Islet of Langerhans (tissue), 1 donor: ENCODE measurements around the gene NFIC.
A peak's percentile ranks its signal among the peaks of the same experiment; 100 is the strongest.
"Not testable (repeated sequence)": the region's sequence is repeated elsewhere in the genome, so short reads cannot be mapped to it uniquely, and the experiment has no call there.

ENCODE experiments used
- FAIRE-seq: peaks from one replicate; lab custom pipeline; 2011; peaks lifted over from hg19 to GRCh38; lab: Jason Lieb, UNC

The NFIC gene

GRCh38 chr19:3365836-3366752 lies at the start of gene NFIC:
TSS of gene NFIC (plus strand) at chr19:3366583. CDS start at chr19:3366637, 54 bp downstream.
- FAIRE-seq = no peak

- no peak for FAIRE-seq
Observed at GRCh38 chr19:3316659-3317207, 49.6 kb upstream of the NFIC start.

DNA sequence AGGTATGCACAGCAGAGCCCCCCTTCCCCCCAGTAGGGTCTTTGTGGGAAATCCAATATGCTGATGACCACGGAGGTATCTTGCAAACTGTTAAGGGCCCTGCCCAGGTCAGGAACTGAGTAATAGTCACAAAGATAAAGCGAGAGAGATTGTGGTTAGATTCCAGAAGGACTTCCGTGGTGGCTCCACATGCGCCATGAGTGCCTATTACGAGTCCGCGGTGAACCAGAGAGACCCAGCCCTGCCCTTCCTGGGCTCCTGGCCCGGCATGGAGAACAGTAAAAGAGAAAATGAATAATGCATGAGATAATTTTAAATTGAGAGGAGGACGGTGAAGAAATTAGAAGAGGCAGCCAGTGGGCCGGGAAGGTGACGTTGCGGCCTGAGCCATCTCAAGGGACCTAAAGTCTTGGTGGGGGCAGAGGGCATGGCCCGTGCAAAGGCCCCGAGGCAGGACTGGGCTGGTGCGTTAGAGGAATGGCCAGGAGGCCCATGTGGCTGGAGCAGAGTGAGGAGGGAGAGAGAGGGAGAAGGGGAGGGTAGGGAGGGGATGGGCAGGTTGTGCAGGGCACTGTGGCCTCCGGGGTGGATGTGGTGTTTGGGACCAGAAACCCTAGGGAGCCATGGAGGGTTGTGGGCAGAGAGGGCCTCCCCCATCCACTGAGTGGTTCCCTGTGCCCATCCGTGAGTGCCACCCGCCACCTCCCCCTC lies 46.6 kb upstream of the NFIC start:
- FAIRE-seq = no peak

GRCh38 chr19:3320354-3320670 lies 46.1 kb upstream of the NFIC start:
- no peak for FAIRE-seq

GRCh38 chr19:3320853-3321252 lies 45.5 kb upstream of the NFIC start:
- FAIRE-seq = no peak

- no peak for FAIRE-seq
Observed at GRCh38 chr19:3321696-3322095, 44.7 kb upstream of the NFIC start.

DNA sequence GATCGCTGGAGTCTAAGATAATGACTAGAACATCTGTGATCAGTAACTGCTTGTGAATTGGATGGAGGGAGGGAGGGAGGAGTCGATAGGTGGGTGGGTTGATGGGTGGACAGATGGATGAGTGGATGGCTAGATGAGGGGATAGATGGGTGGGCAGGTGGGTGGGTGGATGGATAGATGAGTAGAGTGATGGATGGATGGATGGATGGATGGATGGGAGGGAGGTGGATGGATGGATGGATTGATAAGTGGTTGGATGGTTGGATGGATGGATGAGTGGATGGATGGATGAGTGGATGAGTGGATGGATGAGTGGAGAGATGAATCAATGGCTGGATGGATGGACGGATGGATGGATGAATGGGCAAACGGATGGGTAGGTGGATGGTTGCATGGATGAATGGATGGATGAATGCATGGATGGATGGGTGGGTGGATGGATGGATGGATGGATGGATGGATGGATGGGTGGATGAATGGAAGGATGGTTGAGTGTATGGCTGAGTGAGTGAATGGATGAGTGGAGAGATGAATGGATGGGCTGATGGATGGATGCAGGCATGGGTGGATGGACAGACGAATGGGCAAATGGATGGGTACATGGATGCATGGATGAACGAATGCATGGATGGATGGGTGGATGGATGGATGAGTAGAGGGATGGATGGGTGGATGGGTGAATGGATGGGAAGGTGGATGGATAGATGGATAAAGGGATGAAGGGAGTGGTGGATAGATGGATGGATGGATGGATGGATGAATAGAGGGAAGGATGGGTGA lies 44.0 kb upstream of the NFIC start:
- FAIRE-seq = no peak

GRCh38 chr19:3323026-3323425 lies 43.4 kb upstream of the NFIC start:
- FAIRE-seq = no peak

GRCh38 chr19:3323658-3324057 lies 42.7 kb upstream of the NFIC start:
- no peak for FAIRE-seq

DNA sequence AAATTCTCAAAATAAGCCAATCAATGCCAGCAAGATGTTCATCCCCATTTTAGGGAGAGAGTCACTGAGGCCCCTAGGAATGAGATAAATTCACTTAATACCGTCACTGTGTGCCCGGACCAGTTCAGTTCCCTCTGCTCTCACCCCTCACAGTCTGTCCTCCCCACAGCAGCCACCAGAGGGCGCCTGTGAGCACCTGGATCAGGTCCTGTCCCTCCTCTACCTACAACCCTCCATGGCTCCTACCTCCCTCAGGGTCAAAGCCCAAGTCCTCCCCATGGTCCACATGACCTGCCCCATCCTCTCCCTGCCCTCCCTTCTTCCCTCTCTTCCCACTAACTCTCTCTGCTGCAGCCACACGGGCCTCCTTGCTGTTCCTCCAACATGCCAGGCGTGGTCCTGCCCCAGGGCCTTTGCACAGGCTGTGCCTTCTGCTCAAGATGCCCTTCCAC lies 42.0 kb upstream of the NFIC start:
- no peak for FAIRE-seq

DNA sequence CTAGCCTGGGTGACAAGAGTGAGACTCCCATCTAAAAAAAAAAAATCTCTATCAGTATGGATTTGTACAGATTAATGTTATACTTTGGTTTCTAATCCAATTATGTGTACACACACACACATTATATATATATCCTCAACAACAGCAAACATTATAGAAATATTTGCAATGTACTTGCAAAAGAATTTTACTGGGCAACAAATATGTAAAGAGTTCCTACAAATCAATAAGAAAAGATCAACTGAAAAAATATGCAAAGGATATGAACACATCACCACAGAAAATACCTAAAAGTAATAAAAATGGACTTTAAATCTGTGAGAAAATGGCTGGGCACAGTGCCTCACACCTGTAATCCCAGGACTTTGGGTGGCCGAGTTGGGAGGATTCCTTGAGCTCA lies 40.9 kb upstream of the NFIC start:
- FAIRE-seq = no peak

- no peak for FAIRE-seq
Observed at GRCh38 chr19:3328743-3329142, 37.6 kb upstream of the NFIC start.

DNA sequence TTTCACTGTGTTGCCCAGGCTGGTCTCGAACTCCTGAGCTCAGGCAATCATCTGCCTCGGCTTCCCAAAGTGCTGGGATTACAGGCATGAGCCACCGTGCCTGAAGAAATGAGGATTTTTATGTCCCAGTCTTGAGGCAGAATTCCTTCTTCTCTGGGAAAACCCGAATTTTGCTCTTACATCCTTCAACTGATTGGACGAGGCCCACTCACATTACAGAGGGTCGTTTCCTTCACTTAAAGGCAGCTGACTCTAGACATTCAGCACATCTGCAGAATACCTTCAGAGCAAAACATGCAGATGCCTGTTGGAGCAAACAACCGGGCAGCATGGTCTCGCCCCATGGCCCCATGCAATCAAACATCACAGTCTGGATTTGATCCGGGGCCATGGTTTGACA lies 36.3 kb upstream of the NFIC start:
- FAIRE-seq = no peak

GRCh38 chr19:3332232-3332631 lies 34.2 kb upstream of the NFIC start:
- not testable (repeated sequence) for FAIRE-seq

- FAIRE-seq = no peak
Observed at GRCh38 chr19:3333020-3333583, 33.3 kb upstream of the NFIC start.

- no peak for FAIRE-seq
Observed at GRCh38 chr19:3333662-3334061, 32.7 kb upstream of the NFIC start.

GRCh38 chr19:3334749-3335430 lies 31.5 kb upstream of the NFIC start:
- not testable (repeated sequence) for FAIRE-seq

DNA sequence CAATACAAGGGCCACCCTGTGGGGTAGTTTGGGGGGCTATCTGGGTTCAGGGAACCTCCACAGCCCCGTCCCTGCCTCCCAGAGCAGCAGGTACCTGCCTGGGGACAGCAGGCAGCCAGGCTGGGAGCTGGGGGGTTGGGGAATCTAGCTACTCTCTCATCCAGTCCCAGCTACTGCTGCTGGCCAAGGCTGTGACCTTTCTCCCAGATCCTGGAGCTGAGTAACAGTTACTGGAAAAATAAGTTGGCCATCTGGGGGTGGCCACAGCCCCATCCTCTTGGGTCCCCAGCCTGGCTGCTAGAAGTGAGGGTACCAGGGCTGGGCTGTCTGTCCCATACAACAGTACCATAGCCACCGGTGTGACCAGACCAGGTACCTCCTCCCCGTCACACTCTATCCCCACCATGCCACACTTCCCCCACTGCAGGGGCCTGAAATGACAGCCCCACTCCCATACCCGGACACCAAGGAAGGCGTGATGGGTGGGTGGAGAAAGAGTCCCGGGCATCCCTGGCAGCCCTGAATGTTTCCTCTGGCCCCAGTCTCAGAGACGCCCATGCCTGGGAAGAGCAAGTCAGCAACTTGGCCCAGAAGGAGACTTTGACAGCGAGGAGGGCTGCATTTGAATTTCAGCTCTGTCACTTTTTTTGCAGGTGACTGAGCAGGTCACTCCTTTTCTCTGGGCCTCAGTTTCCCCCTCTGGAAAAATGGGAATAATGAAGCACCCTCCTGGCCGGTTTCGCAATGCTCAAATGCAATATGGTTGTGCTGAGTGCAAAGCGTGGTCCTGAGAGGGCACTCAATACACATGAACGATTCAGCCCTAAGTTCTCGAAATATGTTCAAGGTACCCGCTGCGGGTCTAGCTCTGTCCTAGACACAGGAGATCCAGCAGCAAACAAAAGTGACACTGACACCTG lies 30.7 kb upstream of the NFIC start:
- no peak for FAIRE-seq

GRCh38 chr19:3336351-3336679 lies 30.1 kb upstream of the NFIC start:
- no peak for FAIRE-seq

DNA sequence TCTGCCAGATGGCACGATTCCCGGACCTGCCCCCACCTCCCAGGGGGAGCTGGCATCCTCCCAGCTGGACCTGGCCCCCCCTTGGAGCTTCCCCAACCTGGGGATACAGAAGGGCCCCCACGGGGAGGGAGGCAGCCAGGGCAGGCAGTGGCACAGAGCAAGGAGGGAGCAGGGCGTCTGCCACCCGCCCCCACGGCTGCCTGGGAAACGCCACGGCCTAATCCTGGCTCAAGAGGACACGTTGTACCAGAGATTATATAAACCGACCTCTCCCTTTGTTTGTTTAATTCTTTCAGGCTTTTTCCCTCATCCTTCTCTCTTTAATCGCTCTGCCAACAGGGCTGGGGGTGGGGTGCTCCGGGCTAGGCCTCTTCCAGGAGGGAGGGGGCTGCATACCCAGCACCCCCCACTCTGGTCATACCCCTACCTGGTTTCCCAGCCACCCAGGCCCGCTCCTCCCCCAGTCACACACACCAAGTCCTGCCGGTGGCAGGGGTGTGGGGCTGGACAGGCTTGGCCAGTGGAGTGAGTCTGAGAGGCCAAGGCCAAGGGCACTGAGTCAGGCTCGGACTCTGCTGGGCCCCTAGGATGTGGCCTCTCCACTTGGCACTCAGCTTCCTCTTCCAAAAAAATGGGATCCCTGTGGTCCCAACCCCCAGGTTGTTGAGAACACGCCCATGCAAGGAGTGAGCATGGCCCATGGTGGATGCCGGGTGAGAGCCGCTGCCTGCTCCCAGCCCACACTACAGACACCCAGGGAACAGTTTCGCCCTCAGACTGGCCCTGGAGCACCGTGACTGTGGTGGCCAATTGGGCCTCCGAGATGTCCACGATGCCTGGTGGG lies 29.5 kb upstream of the NFIC start:
- FAIRE-seq = peak; percentile 5
